ENCODE data around the gene KCNMA1. TPM values are rescaled to one million over a fixed set of nuclear protein-coding genes. Genes with fewer than 3 reads are reported as not detected.
A peak's percentile ranks its signal among the peaks of the same experiment; 100 is the strongest.

Gene KCNMA1
- total RNA-seq, 1 experiment from 2014 or later, result 143 TPM

- Histone ChIP-seq H3K9ac (ENCODE audit: low read length) (no peak overlapping the region), H3K36me3 (ENCODE audit: low read depth, low read length) (no peaks in the 10 kb centered on the region), H3K27me3 (ENCODE audit: low read length) (no peaks in the 10 kb centered on the region), H3K9me2 (replicated peaks; ENCODE audit: low read length) (no peaks in the 10 kb centered on the region), H2AFZ (ENCODE audit: low read length) (no peak overlapping the region), H3K4me3 (ENCODE audit: low read length) (no peak overlapping the region), H3F3A (ENCODE audit: low read length, unreplicated experiment) (peaks cover under 1% of the 10 kb centered on the region), H3K4me1 (ENCODE audit: insufficient read depth, low read length) (peaks cover 36% of the 10 kb centered on the region), H3K4me2 (ENCODE audit: low read length) (peak overlapping the region; percentile 4; the same call in 1 of the 2 replicates), H3K79me2 (ENCODE audit: low read length) (peaks cover 14% of the 10 kb centered on the region), H4K20me1 (ENCODE audit: low read length) (no peaks in the 10 kb centered on the region), H3K9me3 (ENCODE audit: low read length) (no peaks in the 10 kb centered on the region), H3K27ac (ENCODE audit: low read length) (no peak overlapping the region)
- DNase-seq (no peak), ATAC-seq (no peak)
- intact Hi-C loops (cut with micrococcal nuclease), result no loop called here
- no TSS peak for BruUV-seq (replicated peaks)
- CTCF ChIA-PET, result interaction anchor here (0.6 to 0.7 kb wide), 2 partner anchors 18 to 120 kb away, joined by 3 read pairs; no protein-coding TSS in a partner anchor
- POLR2A ChIA-PET (ENCODE audit: unreplicated experiment), result no interaction called here
- TF ChIP-seq EZH2 (IDR thresholded peaks at IDR 0.05; ENCODE audit: low read length, unreplicated experiment) (no peak), EZH2phosphoT487 (IDR thresholded peaks at IDR 0.05; ENCODE audit: borderline replicate concordance, low read length) (no peak)
- TF ChIP-seq, protein P1, sequence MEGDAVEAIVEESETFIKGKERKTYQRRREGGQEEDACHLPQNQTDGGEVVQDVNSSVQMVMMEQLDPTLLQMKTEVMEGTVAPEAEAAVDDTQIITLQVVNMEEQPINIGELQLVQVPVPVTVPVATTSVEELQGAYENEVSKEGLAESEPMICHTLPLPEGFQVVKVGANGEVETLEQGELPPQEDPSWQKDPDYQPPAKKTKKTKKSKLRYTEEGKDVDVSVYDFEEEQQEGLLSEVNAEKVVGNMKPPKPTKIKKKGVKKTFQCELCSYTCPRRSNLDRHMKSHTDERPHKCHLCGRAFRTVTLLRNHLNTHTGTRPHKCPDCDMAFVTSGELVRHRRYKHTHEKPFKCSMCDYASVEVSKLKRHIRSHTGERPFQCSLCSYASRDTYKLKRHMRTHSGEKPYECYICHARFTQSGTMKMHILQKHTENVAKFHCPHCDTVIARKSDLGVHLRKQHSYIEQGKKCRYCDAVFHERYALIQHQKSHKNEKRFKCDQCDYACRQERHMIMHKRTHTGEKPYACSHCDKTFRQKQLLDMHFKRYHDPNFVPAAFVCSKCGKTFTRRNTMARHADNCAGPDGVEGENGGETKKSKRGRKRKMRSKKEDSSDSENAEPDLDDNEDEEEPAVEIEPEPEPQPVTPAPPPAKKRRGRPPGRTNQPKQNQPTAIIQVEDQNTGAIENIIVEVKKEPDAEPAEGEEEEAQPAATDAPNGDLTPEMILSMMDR (conservative IDR thresholded peaks at IDR 0.05; ENCODE audit: low read depth, low read length), result no peak
These were observed 227.1 kb downstream of the KCNMA1 start for GRCh38 chr10:77410523-77410922.

GRCh38 chr10:77409697-77410471 lies 227.7 kb downstream of the KCNMA1 start:
- no peaks in the 10 kb centered on the region for H3K36me3 ChIP-seq (ENCODE audit: low read depth, low read length)
- ChIA-PET CTCF (interaction anchor here (0.6 to 0.7 kb wide), 2 partner anchors 17 to 119 kb away, joined by 3 read pairs; no protein-coding TSS in a partner anchor), POLR2A (ENCODE audit: unreplicated experiment) (interaction anchor here (0.6 kb wide), 1 partner anchor 19 kb away, joined by 4 read pairs; no protein-coding TSS in a partner anchor)
- intact Hi-C loops (cut with micrococcal nuclease), result no loop called here
- no peak overlapping the region for H3K4me3 ChIP-seq (ENCODE audit: low read length)
- no peak for TF ChIP-seq EZH2phosphoT487 (IDR thresholded peaks at IDR 0.05; ENCODE audit: borderline replicate concordance, low read length)
- TF ChIP-seq EZH2 (IDR thresholded peaks at IDR 0.05; ENCODE audit: low read length, unreplicated experiment), result no peak
- TF ChIP-seq, protein P1 (conservative IDR thresholded peaks at IDR 0.05; ENCODE audit: low read depth, low read length), result no peak
- BruUV-seq (replicated peaks), result no TSS peak
- H4K20me1 ChIP-seq (ENCODE audit: low read length), result no peaks in the 10 kb centered on the region
- DNase-seq (peak; percentile 62), ATAC-seq (peak; percentile 21)
- H3K27ac ChIP-seq (ENCODE audit: low read length), result no peak overlapping the region
- H3K27me3 ChIP-seq (ENCODE audit: low read length), result no peaks in the 10 kb centered on the region
- no peaks in the 10 kb centered on the region for H3K9me3 ChIP-seq (ENCODE audit: low read length)
- H3F3A ChIP-seq (ENCODE audit: low read length, unreplicated experiment), result no peaks in the 10 kb centered on the region
- no peaks in the 10 kb centered on the region for H3K9me2 ChIP-seq (replicated peaks; ENCODE audit: low read length)
- H3K79me2 ChIP-seq (ENCODE audit: low read length), result peaks cover 8% of the 10 kb centered on the region
- peak overlapping the region; percentile 4 for H3K4me2 ChIP-seq (ENCODE audit: low read length)
- H3K4me1 ChIP-seq (ENCODE audit: insufficient read depth, low read length), result peaks cover 36% of the 10 kb centered on the region
- no peak overlapping the region for H2AFZ ChIP-seq (ENCODE audit: low read length)
- H3K9ac ChIP-seq (ENCODE audit: low read length), result no peak overlapping the region

GRCh38 chr10:77408259-77408658 lies 229.3 kb downstream of the KCNMA1 start:
- H2AFZ ChIP-seq (ENCODE audit: low read length), result no peak overlapping the region
- no peaks in the 10 kb centered on the region for H3K9me2 ChIP-seq (replicated peaks; ENCODE audit: low read length)
- no peaks in the 10 kb centered on the region for H3K9me3 ChIP-seq (ENCODE audit: low read length)
- no peak overlapping the region for H3K27ac ChIP-seq (ENCODE audit: low read length)
- ATAC-seq (no peak), DNase-seq (no peak)
- H3K4me3 ChIP-seq (ENCODE audit: low read length), result no peak overlapping the region
- no TSS peak for BruUV-seq (replicated peaks)
- H3K4me2 ChIP-seq (ENCODE audit: low read length), result no peak overlapping the region
- POLR2A ChIA-PET (ENCODE audit: unreplicated experiment), result no interaction called here
- intact Hi-C loops (cut with micrococcal nuclease), result no loop called here
- H3K9ac ChIP-seq (ENCODE audit: low read length), result no peak overlapping the region
- CTCF ChIA-PET, result no interaction called here
- H3K4me1 ChIP-seq (ENCODE audit: insufficient read depth, low read length), result peaks cover 33% of the 10 kb centered on the region
- no peaks in the 10 kb centered on the region for H3K79me2 ChIP-seq (ENCODE audit: low read length)
- no peaks in the 10 kb centered on the region for H4K20me1 ChIP-seq (ENCODE audit: low read length)
- H3F3A ChIP-seq (ENCODE audit: low read length, unreplicated experiment), result no peaks in the 10 kb centered on the region
- H3K27me3 ChIP-seq (ENCODE audit: low read length), result no peaks in the 10 kb centered on the region
- TF ChIP-seq EZH2phosphoT487 (IDR thresholded peaks at IDR 0.05; ENCODE audit: borderline replicate concordance, low read length) (no peak), EZH2 (IDR thresholded peaks at IDR 0.05; ENCODE audit: low read length, unreplicated experiment) (no peak)
- TF ChIP-seq, protein P1 (conservative IDR thresholded peaks at IDR 0.05; ENCODE audit: low read depth, low read length), result no peak
- peaks cover 6% of the 10 kb centered on the region for H3K36me3 ChIP-seq (ENCODE audit: low read depth, low read length)

Measured in PC-3 (cell line).